WTC11 (cell line): ENCODE measurements around the gene HAUS2.

ENCODE experiments used
- IRF2 ChIP-seq: sonication (generic); formaldehyde crosslinking; IDR thresholded peaks from 2 replicates; pipeline ENCODE4 v1.8.0; 2022; ENCODE audit warnings: low read depth, missing genetic modification reagents, borderline replicate concordance
- NR3C1 ChIP-seq: sonication (generic); formaldehyde crosslinking; conservative IDR thresholded peaks from 2 replicates; pipeline ENCODE4 v1.8.1; 2023; ENCODE audit warnings: low read depth, mild to moderate bottlenecking, missing genetic modification reagents
- TF ChIP-seq, protein P1 (sequence below): fragments of 200-600 bp; IDR thresholded peaks from 2 replicates; pipeline ENCODE4 v1.8.0; 2022; ENCODE audit warnings: antibody characterized with exemption

DNA sequence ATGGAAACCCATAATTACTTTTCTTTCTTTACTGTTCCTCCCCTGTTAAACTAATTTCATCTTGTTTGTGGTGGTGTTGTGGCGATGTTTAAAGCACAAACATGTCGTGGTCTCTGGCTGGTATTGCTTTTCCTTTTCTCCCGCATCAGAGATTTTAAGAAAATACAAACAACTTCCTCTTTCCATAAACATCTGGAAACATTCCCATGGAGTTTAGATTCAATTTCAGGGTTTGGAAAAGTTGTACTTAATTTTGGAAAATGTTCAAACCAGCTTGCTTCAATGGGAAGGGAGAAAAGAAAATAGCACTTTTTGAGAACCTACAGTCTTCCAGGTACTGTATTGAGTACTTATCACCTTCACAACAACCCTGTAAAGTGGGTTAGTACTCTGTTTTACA lies 57.2 kb downstream of the HAUS2 start:
- no peak for TF ChIP-seq IRF2 (CRISPR knock-in tag)
- TF ChIP-seq, protein P1, sequence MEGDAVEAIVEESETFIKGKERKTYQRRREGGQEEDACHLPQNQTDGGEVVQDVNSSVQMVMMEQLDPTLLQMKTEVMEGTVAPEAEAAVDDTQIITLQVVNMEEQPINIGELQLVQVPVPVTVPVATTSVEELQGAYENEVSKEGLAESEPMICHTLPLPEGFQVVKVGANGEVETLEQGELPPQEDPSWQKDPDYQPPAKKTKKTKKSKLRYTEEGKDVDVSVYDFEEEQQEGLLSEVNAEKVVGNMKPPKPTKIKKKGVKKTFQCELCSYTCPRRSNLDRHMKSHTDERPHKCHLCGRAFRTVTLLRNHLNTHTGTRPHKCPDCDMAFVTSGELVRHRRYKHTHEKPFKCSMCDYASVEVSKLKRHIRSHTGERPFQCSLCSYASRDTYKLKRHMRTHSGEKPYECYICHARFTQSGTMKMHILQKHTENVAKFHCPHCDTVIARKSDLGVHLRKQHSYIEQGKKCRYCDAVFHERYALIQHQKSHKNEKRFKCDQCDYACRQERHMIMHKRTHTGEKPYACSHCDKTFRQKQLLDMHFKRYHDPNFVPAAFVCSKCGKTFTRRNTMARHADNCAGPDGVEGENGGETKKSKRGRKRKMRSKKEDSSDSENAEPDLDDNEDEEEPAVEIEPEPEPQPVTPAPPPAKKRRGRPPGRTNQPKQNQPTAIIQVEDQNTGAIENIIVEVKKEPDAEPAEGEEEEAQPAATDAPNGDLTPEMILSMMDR: no peak
- no peak for TF ChIP-seq NR3C1 (CRISPR knock-in tag)
